ENCODE measurements around the gene KPNA2.
A peak's percentile ranks its signal among the peaks of the same experiment; 100 is the strongest.

Gene KPNA2

DNA sequence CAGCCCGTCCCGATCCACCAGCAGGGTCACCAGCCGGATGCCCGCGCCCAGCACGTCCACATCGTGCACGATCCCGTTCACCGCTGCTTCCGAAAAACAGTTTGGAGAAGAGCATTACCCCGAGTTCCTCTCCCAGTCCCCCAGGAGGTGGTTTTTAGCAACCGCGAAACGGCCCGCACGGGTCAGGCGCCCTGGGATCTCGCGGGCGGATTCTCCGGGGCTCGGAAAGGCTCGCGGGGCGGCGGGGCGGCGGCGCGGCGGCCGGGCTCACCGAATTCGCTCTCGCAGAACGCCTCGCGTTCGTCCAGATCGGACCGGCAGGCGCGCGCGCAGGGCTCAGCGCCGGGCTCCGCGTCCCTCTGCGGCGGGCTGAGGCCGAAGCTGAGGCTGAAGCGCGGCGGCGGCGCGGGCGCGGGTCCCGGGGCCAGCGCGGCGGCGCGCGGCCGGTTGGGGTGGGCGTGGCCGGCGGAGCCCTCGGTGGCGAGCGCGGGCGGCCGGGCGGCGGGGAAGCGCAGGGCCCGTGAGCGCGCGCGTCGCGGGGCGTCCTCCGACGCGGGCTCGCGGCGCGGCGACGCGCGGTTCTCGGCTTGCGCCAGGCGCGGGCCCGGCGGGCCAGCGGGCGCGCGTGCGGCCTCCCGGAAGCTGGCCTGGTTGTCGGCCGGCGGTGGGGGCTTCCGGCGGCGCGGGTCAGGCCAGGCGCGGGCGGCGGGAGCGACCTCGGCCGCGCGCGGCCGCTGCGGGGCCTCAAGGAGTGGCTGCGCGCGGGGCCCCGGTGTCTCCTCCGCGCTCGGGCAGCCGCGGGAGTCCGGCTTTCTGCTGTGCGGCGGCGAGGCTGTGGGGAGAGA, 42.2 kb upstream of the KPNA2 start:
- H3K27me3 ChIP-seq (ENCODE audit: insufficient read depth, low read length), result no peaks in the 10 kb centered on the region
- H3F3A ChIP-seq (ENCODE audit: insufficient read depth, low read length), result no peaks in the 10 kb centered on the region; the same call in 1 of the 2 replicates
- H3K79me2 ChIP-seq (ENCODE audit: insufficient read depth, low read length), result no peaks in the 10 kb centered on the region
- peak overlapping the region; percentile 15; the same call in 1 of the 2 replicates for H2AFZ ChIP-seq (ENCODE audit: low read length)
- H3K4me2 ChIP-seq (ENCODE audit: low read length), result peak overlapping the region; percentile 83
- H4K20me1 ChIP-seq (ENCODE audit: insufficient read depth, low read length), result no peaks in the 10 kb centered on the region
- H3K4me3 ChIP-seq (ENCODE audit: low read depth, low read length, poor library complexity, severe bottlenecking), result peak overlapping the region; percentile 78
- peak overlapping the region; percentile 76 for H3K27ac ChIP-seq (ENCODE audit: low read depth, low read length, poor library complexity, severe bottlenecking)
- no peaks in the 10 kb centered on the region for H3K9me2 ChIP-seq (ENCODE audit: low read depth, low read length)
- TF ChIP-seq EZH2 (IDR thresholded peaks at IDR 0.05; ENCODE audit: borderline replicate concordance, low read length), result no peak
- TF ChIP-seq, protein P1, sequence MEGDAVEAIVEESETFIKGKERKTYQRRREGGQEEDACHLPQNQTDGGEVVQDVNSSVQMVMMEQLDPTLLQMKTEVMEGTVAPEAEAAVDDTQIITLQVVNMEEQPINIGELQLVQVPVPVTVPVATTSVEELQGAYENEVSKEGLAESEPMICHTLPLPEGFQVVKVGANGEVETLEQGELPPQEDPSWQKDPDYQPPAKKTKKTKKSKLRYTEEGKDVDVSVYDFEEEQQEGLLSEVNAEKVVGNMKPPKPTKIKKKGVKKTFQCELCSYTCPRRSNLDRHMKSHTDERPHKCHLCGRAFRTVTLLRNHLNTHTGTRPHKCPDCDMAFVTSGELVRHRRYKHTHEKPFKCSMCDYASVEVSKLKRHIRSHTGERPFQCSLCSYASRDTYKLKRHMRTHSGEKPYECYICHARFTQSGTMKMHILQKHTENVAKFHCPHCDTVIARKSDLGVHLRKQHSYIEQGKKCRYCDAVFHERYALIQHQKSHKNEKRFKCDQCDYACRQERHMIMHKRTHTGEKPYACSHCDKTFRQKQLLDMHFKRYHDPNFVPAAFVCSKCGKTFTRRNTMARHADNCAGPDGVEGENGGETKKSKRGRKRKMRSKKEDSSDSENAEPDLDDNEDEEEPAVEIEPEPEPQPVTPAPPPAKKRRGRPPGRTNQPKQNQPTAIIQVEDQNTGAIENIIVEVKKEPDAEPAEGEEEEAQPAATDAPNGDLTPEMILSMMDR (IDR thresholded peaks at IDR 0.05; ENCODE audit: low read length), result no peak
- H3K4me1 ChIP-seq (ENCODE audit: insufficient read depth, low read length, severe bottlenecking), result peaks cover 35% of the 10 kb centered on the region
- no peaks in the 10 kb centered on the region for H3K36me3 ChIP-seq (ENCODE audit: insufficient read depth, low read length)
- no peaks in the 10 kb centered on the region for H3K9me3 ChIP-seq (ENCODE audit: low read length)
- peak overlapping the region; percentile 82 for H3K9ac ChIP-seq (ENCODE audit: low read length)

DNA sequence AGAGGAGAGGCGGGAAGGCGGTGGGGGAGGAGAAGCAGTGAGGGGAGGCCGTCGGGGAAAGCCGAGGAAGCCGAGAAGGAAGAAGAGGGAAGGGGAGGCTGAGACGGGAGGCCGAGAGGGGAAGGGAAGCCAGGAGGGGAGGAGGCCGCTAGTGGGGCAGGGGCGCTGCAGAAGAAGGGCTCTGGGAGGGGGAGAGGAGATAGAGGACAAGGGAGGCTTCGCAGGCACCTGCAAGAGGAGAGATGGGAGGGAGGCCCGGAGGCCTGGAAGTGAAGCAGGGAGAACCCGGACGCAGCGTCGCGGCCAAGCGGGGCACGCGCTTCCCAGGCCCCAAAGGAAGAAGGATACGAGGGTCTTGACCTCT, 41.6 kb upstream of the KPNA2 start:
- H3K9ac ChIP-seq (ENCODE audit: low read length), result peak overlapping the region; percentile 74
- H3K27me3 ChIP-seq (ENCODE audit: insufficient read depth, low read length), result no peaks in the 10 kb centered on the region
- no peaks in the 10 kb centered on the region for H3K9me2 ChIP-seq (ENCODE audit: low read depth, low read length)
- H2AFZ ChIP-seq (ENCODE audit: low read length), result no peak overlapping the region
- peak overlapping the region; percentile 75 for H3K4me3 ChIP-seq (ENCODE audit: low read depth, low read length, poor library complexity, severe bottlenecking)
- H3K27ac ChIP-seq (ENCODE audit: low read depth, low read length, poor library complexity, severe bottlenecking), result peak overlapping the region; percentile 68
- peak overlapping the region; percentile 83 for H3K4me2 ChIP-seq (ENCODE audit: low read length)
- H3F3A ChIP-seq (ENCODE audit: insufficient read depth, low read length), result no peaks in the 10 kb centered on the region; the same call in 1 of the 2 replicates
- no peaks in the 10 kb centered on the region for H3K9me3 ChIP-seq (ENCODE audit: low read length)
- no peaks in the 10 kb centered on the region for H4K20me1 ChIP-seq (ENCODE audit: insufficient read depth, low read length)
- peaks cover 35% of the 10 kb centered on the region for H3K4me1 ChIP-seq (ENCODE audit: insufficient read depth, low read length, severe bottlenecking)
- H3K36me3 ChIP-seq (ENCODE audit: insufficient read depth, low read length), result no peaks in the 10 kb centered on the region
- no peaks in the 10 kb centered on the region for H3K79me2 ChIP-seq (ENCODE audit: insufficient read depth, low read length)
- TF ChIP-seq, protein P1 (IDR thresholded peaks at IDR 0.05; ENCODE audit: low read length), result no peak

DNA sequence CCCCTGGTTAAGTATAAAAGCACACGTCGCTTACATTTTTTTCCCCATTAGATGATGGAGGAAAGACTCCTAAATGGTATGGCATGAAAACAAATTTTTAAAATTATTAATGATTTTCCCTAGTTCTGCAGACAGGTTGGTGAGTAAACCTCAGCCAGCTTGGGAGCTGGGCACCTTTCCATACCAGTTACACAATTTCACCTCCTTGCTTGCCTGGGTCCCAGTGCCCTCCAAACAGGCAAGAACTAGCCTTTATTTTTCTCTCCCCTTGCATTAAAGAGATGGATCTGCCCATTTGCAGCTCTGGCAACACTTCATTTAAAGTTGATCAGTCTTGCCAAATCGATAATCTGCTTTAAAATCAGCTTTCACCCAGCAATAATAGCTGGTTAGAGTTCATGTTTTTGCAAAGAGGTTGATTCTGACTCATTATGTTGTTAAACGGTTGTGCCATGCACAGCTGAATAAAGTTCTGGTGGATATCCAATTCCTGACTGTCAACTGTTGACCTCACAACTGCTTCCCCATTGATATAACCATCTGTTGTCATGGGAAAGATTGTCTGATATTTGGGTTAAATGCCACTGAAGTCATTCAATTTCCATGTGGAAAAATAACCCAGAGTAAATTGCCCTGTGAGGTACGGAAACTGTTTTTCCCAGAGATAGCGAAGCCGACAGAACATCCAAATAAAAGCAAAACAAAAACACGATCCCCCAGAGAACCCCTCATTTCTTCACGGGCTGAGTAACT, 40.5 kb upstream of the KPNA2 start:
- Histone ChIP-seq H2AFZ (ENCODE audit: low read length) (no peak overlapping the region), H3K27ac (ENCODE audit: low read depth, low read length, poor library complexity, severe bottlenecking) (no peak overlapping the region), H3K9me2 (ENCODE audit: low read depth, low read length) (no peaks in the 10 kb centered on the region), H3K9me3 (ENCODE audit: low read length) (no peaks in the 10 kb centered on the region), H3K79me2 (ENCODE audit: insufficient read depth, low read length) (no peaks in the 10 kb centered on the region), H3K4me1 (ENCODE audit: insufficient read depth, low read length, severe bottlenecking) (peaks cover 35% of the 10 kb centered on the region), H3K9ac (ENCODE audit: low read length) (peak overlapping the region; percentile 57), H3K36me3 (ENCODE audit: insufficient read depth, low read length) (no peaks in the 10 kb centered on the region), H3K4me2 (ENCODE audit: low read length) (peak overlapping the region; percentile 82), H3K27me3 (ENCODE audit: insufficient read depth, low read length) (no peaks in the 10 kb centered on the region), H3K4me3 (ENCODE audit: low read depth, low read length, poor library complexity, severe bottlenecking) (peak overlapping the region; percentile 75), H4K20me1 (ENCODE audit: insufficient read depth, low read length) (no peaks in the 10 kb centered on the region), H3F3A (ENCODE audit: insufficient read depth, low read length) (no peaks in the 10 kb centered on the region; the same call in 1 of the 2 replicates)
- TF ChIP-seq EZH2 (IDR thresholded peaks at IDR 0.05; ENCODE audit: borderline replicate concordance, low read length), result no peak
- TF ChIP-seq, protein P1 (IDR thresholded peaks at IDR 0.05; ENCODE audit: low read length), result no peak
